BE2C (cell line): Measurements from ENCODE around the gene TMEM14B.

Experiments
- DNase-seq: peaks from one replicate; pipeline ENCODE4 v3.0.0-alpha.2; 2020
- H3K27me3 ChIP-seq: fragments of 250-450 bp; sonication (Bioruptor Pico); 2 replicates; pipeline ENCODE4 v1.5.1; 2020; ENCODE audit warnings: mild to moderate bottlenecking
- H3K36me3 ChIP-seq: fragments of 250-450 bp; sonication (Bioruptor Pico); 2 replicates; pipeline ENCODE4 v1.5.1; 2020; ENCODE audit warnings: mild to moderate bottlenecking
- H3K4me1 ChIP-seq: fragments of 250-450 bp; sonication (Bioruptor Pico); 2 replicates; pipeline ENCODE4 v1.5.1; 2020
- H3K4me3 ChIP-seq: 2 replicates; pipeline ENCODE4 v1.5.1; 2011; ENCODE audit warnings: low read depth, low read length
- H3K9me3 ChIP-seq: fragments of 250-450 bp; sonication (Bioruptor Pico); 2 replicates; pipeline ENCODE4 v1.5.1; 2020
- CTCF ChIP-seq: IDR thresholded peaks from 2 replicates; pipeline ENCODE4 v1.5.1; 2012; ENCODE audit warnings: mild to moderate bottlenecking, low read depth, low read length

The TMEM14B gene

GRCh38 chr6:10759312-10759839, 11.8 kb downstream of the TMEM14B start:
- no peak overlapping the region for H3K4me3 ChIP-seq
- no peak for DNase-seq
- peak; percentile 50 for TF ChIP-seq CTCF
- no peaks in the 10 kb centered on the region for H3K9me3 ChIP-seq
- peaks cover 11% of the 10 kb centered on the region for H3K36me3 ChIP-seq
- H3K27me3 ChIP-seq = no peaks in the 10 kb centered on the region
- H3K4me1 ChIP-seq = no peaks in the 10 kb centered on the region

GRCh38 chr6:10759884-10760329, 12.3 kb downstream of the TMEM14B start:
- TF ChIP-seq CTCF = no peak
- Histone ChIP-seq H3K4me1 (no peaks in the 10 kb centered on the region), H3K4me3 (no peak overlapping the region), H3K9me3 (no peaks in the 10 kb centered on the region), H3K27me3 (no peaks in the 10 kb centered on the region), H3K36me3 (peaks cover 5% of the 10 kb centered on the region)
- no peak for DNase-seq

- no peak for DNase-seq
- H3K4me1 ChIP-seq = no peaks in the 10 kb centered on the region
- no peaks in the 10 kb centered on the region for H3K27me3 ChIP-seq
- H3K4me3 ChIP-seq = no peak overlapping the region
- TF ChIP-seq CTCF = no peak
- no peaks in the 10 kb centered on the region for H3K9me3 ChIP-seq
- H3K36me3 ChIP-seq = no peaks in the 10 kb centered on the region; the same call in 1 of the 2 replicates
Observed at GRCh38 chr6:10763006-10763405, 15.4 kb downstream of the TMEM14B start.

- no peak overlapping the region for H3K4me3 ChIP-seq
- H3K9me3 ChIP-seq = no peaks in the 10 kb centered on the region
- H3K4me1 ChIP-seq = no peaks in the 10 kb centered on the region
- TF ChIP-seq CTCF = no peak
- no peaks in the 10 kb centered on the region; the same call in 1 of the 2 replicates for H3K36me3 ChIP-seq
- no peaks in the 10 kb centered on the region for H3K27me3 ChIP-seq
- DNase-seq = no peak
Observed at GRCh38 chr6:10769419-10769818, 21.8 kb downstream of the TMEM14B start.

GRCh38 chr6:10771371-10771894, 23.8 kb downstream of the TMEM14B start:
- H3K4me3 ChIP-seq = no peak overlapping the region
- DNase-seq = no peak
- no peaks in the 10 kb centered on the region for H3K27me3 ChIP-seq
- no peaks in the 10 kb centered on the region; the same call in 1 of the 2 replicates for H3K36me3 ChIP-seq
- TF ChIP-seq CTCF = no peak
- no peaks in the 10 kb centered on the region for H3K9me3 ChIP-seq
- no peaks in the 10 kb centered on the region for H3K4me1 ChIP-seq

- Histone ChIP-seq H3K27me3 (no peaks in the 10 kb centered on the region), H3K36me3 (no peaks in the 10 kb centered on the region), H3K4me1 (no peaks in the 10 kb centered on the region), H3K4me3 (no peak overlapping the region), H3K9me3 (no peaks in the 10 kb centered on the region)
- no peak for TF ChIP-seq CTCF
- DNase-seq = no peak
Observed at GRCh38 chr6:10778230-10778629, 30.6 kb downstream of the TMEM14B start.
